Measurements from ENCODE around the gene FGD3. TPM values are rescaled to one million over a fixed set of nuclear protein-coding genes. Genes with fewer than 3 reads are reported as not detected.
"Not testable (repeated sequence)": the region's sequence is repeated elsewhere in the genome, so short reads cannot be mapped to it uniquely, and the experiment has no call there.

FGD3 gene, protein sequence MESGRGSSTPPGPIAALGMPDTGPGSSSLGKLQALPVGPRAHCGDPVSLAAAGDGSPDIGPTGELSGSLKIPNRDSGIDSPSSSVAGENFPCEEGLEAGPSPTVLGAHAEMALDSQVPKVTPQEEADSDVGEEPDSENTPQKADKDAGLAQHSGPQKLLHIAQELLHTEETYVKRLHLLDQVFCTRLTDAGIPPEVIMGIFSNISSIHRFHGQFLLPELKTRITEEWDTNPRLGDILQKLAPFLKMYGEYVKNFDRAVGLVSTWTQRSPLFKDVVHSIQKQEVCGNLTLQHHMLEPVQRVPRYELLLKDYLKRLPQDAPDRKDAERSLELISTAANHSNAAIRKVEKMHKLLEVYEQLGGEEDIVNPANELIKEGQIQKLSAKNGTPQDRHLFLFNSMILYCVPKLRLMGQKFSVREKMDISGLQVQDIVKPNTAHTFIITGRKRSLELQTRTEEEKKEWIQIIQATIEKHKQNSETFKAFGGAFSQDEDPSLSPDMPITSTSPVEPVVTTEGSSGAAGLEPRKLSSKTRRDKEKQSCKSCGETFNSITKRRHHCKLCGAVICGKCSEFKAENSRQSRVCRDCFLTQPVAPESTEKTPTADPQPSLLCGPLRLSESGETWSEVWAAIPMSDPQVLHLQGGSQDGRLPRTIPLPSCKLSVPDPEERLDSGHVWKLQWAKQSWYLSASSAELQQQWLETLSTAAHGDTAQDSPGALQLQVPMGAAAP
- total RNA-seq = under 0.01 TPM in 1 of 2 replicates, not detected in the other

DNA sequence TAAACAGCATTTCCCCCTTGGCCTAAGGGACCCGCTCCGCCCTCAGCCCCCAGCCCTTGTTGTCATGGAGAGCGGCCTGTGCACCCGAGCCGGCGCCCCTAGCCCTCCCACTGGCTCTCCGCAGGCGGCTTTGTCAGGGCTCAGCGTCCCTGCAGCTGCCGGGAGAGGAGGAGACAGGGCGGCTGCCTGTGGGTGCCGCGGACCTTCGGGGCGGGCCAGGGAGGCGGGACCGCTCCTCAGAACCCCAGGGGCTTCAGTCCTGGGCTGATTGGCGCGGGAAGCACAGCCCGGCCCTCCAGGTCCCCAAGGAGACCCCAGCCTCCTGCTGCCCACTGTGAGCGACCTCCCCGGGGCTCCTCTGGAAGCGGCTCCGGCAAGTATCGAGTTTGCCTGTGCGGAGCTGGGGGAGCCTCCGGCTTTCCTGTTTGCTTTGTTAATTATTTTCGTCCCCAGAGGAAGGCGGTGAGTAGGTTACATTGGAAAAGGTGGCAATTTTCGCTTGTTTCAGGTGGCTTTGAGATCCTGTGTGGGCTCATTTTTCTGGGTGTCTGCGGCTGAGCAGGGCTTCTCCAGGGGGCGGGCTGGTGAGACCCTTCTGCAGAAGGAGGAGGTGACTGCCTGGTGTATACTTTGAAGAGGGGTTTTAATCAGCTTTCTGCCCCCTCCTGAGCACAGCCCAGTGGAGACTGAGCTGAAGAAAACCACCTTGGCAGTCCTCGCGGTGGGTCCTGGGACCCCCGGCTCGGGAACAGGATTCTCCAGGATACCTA lies at the start of gene FGD3:
Gene FGD3, plus strand, starts transcription at position 256 of the 770 bp plus-strand sequence. CDS start 28,734 bp downstream, outside the sequence.
- peak; percentile 4 for DNase-seq (ENCODE audit: low read depth)

DNA sequence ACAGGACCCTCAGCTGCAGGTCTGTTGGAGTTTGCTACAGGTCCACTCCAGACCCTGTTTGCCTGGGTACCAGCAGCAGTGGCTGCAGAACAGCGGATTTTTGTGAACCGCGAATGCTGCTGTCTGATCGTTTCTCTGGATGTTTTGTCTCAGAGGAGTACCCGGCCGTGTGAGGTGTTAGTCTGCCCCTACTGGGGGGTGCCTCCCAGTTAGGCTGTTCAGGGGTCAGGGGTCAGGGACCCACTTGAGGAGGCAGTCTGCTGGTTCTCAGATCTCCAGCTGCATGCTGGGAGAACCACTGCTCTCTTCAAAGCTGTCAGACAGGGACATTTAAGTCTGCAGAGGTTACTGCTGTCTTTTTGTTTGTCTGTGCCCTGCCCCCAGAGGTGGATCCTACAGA lies 42.2 kb upstream of the FGD3 start:
- not testable (repeated sequence) for DNase-seq (ENCODE audit: low read depth)

More for the DNA sequence above, at the start of gene FGD3:
- TF ChIP-seq CTCF (IDR thresholded peaks at IDR 0.05; ENCODE audit: insufficient read depth, low read depth, low read length) = no peak
- H3K4me3 ChIP-seq (ENCODE audit: low read depth, low read length) = peak within 1 kb of the TSS; percentile 46

DNA sequence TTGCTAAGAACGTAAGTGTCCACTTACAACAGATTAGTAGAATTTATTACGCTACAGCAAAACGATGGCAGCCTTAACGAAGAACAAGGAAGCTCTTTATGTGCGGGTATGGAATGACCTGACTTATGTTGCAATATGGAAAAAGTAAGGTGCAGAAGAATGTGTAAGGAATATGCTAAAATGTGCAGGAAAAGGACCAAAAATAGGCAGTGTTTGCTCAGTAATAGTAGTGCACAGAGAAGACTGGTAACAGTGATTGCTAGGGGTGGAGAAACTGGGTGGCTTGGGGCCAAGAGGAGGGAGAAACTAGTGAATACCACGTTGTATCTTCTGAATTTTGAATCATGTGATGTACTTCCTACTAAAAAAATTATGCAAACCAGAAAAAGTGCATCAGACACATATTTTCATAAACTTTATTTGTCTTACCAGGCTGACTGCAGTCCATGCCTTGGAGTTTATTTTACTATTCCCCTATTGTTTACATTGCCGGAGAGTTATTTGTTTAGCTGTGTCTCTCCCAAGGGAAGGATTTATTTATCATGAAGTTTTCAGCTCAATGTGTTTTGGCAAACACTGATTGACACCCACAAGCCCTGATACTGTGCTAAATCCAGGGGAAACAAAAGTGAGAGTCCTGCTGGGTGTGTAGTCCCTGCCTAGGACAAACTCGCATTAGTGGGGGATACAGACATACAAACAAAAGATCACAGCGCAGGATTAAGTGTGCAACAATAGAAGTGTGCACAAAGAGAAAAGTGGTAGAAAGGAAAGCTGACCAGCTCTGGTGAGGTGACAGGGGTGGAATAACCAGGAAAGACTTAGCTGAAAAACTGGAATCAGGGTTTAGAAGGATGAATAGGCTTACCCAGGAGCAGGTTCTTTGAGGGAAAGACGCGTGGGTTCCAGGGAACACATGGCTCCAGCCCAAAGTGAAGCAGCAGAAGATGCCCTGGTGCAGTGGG lies 35.5 kb upstream of the FGD3 start:
- DNase-seq (ENCODE audit: low read depth) = peak; percentile 27
- no peak for TF ChIP-seq CTCF (IDR thresholded peaks at IDR 0.05; ENCODE audit: insufficient read depth, low read depth, low read length)
- no peak overlapping the region for H3K4me3 ChIP-seq (ENCODE audit: low read depth, low read length)

More for the DNA sequence above, 42.2 kb upstream of the FGD3 start:
- H3K4me3 ChIP-seq (ENCODE audit: low read depth, low read length) = not testable (repeated sequence)

- no peak for TF ChIP-seq CTCF (IDR thresholded peaks at IDR 0.05; ENCODE audit: insufficient read depth, low read depth, low read length)
- no peak for DNase-seq (ENCODE audit: low read depth)
- no peak overlapping the region for H3K4me3 ChIP-seq (ENCODE audit: low read depth, low read length)
Observed at GRCh38 chr9:92917176-92917800, 30.0 kb upstream of the FGD3 start.

DNA sequence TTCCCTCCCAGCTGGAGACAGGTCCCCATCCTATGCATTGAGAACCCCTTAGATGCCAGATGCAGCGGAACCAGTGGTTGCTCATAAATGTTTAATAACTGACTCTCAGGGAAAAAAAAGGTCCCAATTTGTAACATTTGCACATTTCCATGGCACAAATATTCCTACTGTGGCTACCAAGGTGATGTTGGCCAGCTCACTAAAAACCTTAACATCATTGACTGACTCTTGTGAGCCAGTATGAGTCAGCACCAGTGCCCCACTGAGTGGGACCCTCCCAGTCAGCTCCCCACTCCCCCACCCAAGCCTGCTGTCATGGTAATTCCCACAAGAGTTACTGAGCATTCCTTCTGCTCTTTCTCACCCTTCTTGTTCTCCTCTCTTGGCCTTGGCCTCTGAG lies 26.9 kb upstream of the FGD3 start:
- no peak for DNase-seq (ENCODE audit: low read depth)
- no peak overlapping the region for H3K4me3 ChIP-seq (ENCODE audit: low read depth, low read length)
- no peak for TF ChIP-seq CTCF (IDR thresholded peaks at IDR 0.05; ENCODE audit: insufficient read depth, low read depth, low read length)

- no peak overlapping the region for H3K4me3 ChIP-seq (ENCODE audit: low read depth, low read length)
- TF ChIP-seq CTCF (IDR thresholded peaks at IDR 0.05; ENCODE audit: insufficient read depth, low read depth, low read length) = no peak
- no peak for DNase-seq (ENCODE audit: low read depth)
Observed at GRCh38 chr9:92931606-92932005, 15.7 kb upstream of the FGD3 start.

Measured in fibroblast of villous mesenchyme (primary cell).